Sigmoid colon (tissue), 4 donors: ENCODE results near the gene CDC42EP4.

Source experiments
- EP300 ChIP-seq, 4 donors: sonication (generic); formaldehyde crosslinking; IDR thresholded peaks; one replicate each; pipeline ENCODE4 v1.6.1; 2017; ENCODE audit warnings: antibody characterized with exemption in 4 of 4
- POLR2A ChIP-seq, 2 donors: fragments of 450-650 bp; IDR thresholded peaks; one replicate each; pipeline ENCODE4 v1.6.1; 2016; ENCODE audit warnings: antibody characterized with exemption in 2 of 2, mild to moderate bottlenecking in 2 of 2, moderate library complexity in 2 of 2
- POLR2AphosphoS5 ChIP-seq, 4 donors: sonication (generic); formaldehyde crosslinking; IDR thresholded peaks; one replicate each; pipeline ENCODE4 v1.6.1; 2017; ENCODE audit warnings: antibody characterized with exemption in 4 of 4
- TF ChIP-seq, protein P1 (sequence below), 4 experiments: fragments of 450-650 bp in 3 of 4; fragments of 200-600 bp in 1 of 4; IDR thresholded peaks; one replicate each; pipeline ENCODE4 v1.5.1; 2016 to 2019; ENCODE audit warnings: antibody characterized with exemption in 4 of 4, mild to moderate bottlenecking in 3 of 4, moderate library complexity in 2 of 4

DNA sequence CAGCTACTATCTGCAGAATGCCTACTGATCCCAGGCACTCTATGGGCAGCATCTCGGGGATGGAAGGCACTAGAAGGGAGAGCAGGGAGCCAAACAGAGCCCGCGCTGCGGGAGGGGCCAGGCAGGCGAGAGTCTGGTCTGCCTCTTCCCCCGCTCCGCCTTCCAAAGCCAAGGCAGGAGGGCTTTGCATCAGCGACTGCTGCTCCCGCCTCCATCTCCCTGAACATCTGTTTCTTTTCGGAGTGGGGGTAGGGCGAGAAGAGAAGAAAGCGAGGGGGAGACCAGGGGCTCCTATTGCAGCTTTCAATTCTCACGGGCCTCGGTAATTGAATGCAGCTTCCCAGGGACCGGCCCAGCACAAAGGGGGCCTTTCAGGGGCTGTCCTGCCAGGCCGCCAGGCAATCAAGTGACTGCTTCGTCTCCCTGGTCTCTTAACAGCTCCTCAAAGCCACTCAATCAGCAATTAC is 31.4 kb upstream of the CDC42EP4 start:
- TF ChIP-seq POLR2A (IDR thresholded peaks at IDR 0.05) (no peak), POLR2AphosphoS5 (IDR thresholded peaks at IDR 0.05) (peak; percentile 77 to 86 (median 82)), EP300 (IDR thresholded peaks at IDR 0.05) (peak in 1 of 4 donors; percentile 55)
- TF ChIP-seq, protein P1, sequence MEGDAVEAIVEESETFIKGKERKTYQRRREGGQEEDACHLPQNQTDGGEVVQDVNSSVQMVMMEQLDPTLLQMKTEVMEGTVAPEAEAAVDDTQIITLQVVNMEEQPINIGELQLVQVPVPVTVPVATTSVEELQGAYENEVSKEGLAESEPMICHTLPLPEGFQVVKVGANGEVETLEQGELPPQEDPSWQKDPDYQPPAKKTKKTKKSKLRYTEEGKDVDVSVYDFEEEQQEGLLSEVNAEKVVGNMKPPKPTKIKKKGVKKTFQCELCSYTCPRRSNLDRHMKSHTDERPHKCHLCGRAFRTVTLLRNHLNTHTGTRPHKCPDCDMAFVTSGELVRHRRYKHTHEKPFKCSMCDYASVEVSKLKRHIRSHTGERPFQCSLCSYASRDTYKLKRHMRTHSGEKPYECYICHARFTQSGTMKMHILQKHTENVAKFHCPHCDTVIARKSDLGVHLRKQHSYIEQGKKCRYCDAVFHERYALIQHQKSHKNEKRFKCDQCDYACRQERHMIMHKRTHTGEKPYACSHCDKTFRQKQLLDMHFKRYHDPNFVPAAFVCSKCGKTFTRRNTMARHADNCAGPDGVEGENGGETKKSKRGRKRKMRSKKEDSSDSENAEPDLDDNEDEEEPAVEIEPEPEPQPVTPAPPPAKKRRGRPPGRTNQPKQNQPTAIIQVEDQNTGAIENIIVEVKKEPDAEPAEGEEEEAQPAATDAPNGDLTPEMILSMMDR (IDR thresholded peaks at IDR 0.05) = no peak
